GM10248 (cell line): ENCODE measurements around the gene COPS4.
"Not testable (repeated sequence)": the region's sequence is repeated elsewhere in the genome, so short reads cannot be mapped to it uniquely, and the experiment has no call there.

Experiments used
- CTCF ChIA-PET: fragments of 300-600 bp; sonication (Branson Sonifier 250); formaldehyde crosslinking; extraction: SDS; loops from one replicate; lab custom pipeline; 2021; ENCODE audit warnings: antibody characterized with exemption; lab: Yijun Ruan, JAX
- POLR2A ChIA-PET: fragments of 350-650 bp; sonication (Branson Sonifier 250); formaldehyde crosslinking; extraction: SDS; loops from one replicate; lab custom pipeline; 2020; ENCODE audit warnings: antibody characterized with exemption; lab: Yijun Ruan, JAX
- DNase-seq: peaks from one replicate; pipeline ENCODE4 v3.0.0; 2012; ENCODE audit errors: extremely low spot score
- CTCF ChIP-seq: IDR thresholded peaks from 2 replicates; pipeline ENCODE4 v1.5.1; 2012; ENCODE audit warnings: mild to moderate bottlenecking, low read depth; ENCODE audit errors: extremely low read depth, missing control alignments, control extremely low read depth

The COPS4 gene

GRCh38 chr4:83034630-83035494 is at the start of gene COPS4:
COPS4 (plus strand) TSS chr4:83035183; CDS start chr4:83035225, 42 bp downstream.
- CTCF ChIA-PET: interaction anchor here (0.8 to 1.4 kb wide), 14 partner anchors 9 to 248 kb away, joined by 3 to 10 read pairs (median 4); partner anchors contain the start of gene LIN54
- no peak for TF ChIP-seq CTCF
- DNase-seq: peak; percentile 96
- POLR2A ChIA-PET: interaction anchor here (0.5 to 1.5 kb wide), 7 partner anchors 22 to 605 kb away, joined by 3 to 7 read pairs (median 5); partner anchors contain the start of genes HNRNPDL, LIN54 and THAP9

- CTCF ChIA-PET, DNase-seq, POLR2A ChIA-PET: not testable (repeated sequence)
These were observed 47.5 kb upstream of the COPS4 start for GRCh38 chr4:82987519-82987918.

- ChIA-PET CTCF (interaction anchor here (1.8 to 2.3 kb wide), 2 partner anchors 10 to 22 kb away, joined by 3 to 5 read pairs; no protein-coding TSS in a partner anchor), POLR2A (no interaction called here)
- DNase-seq: no peak
- TF ChIP-seq CTCF: no peak
These were observed 46.6 kb upstream of the COPS4 start for GRCh38 chr4:82988323-82988832.

GRCh38 chr4:82989575-82990429 is 45.2 kb upstream of the COPS4 start:
- ChIA-PET CTCF (interaction anchor here (0.9 to 2.3 kb wide), 8 partner anchors 9 to 23 kb away, joined by 3 to 9 read pairs (median 5); no protein-coding TSS in a partner anchor), POLR2A (no interaction called here)
- TF ChIP-seq CTCF: no peak
- peak; percentile 65 for DNase-seq

- DNase-seq: no peak
- no peak for TF ChIP-seq CTCF
- ChIA-PET CTCF (interaction anchor here (0.7 to 1.3 kb wide), 2 partner anchors 11 to 15 kb away, joined by 3 to 6 read pairs; no protein-coding TSS in a partner anchor), POLR2A (no interaction called here)
These were observed 40.1 kb upstream of the COPS4 start for GRCh38 chr4:82994834-82995233.

GRCh38 chr4:82998898-82999297 is 36.1 kb upstream of the COPS4 start:
- ChIA-PET POLR2A (interaction anchor here (0.8 kb wide), 1 partner anchor 99 kb away, joined by 3 read pairs; the partner anchor contains the start of gene THAP9), CTCF (interaction anchor here (1.0 to 1.3 kb wide), 3 partner anchors 8 to 11 kb away, joined by 3 to 5 read pairs (median 4); no protein-coding TSS in a partner anchor)
- DNase-seq: no peak
- no peak for TF ChIP-seq CTCF
